T1000 (cell line): Measurements from ENCODE around the gene MAPRE3.

ENCODE experiments used
- DNase-seq: peaks from one replicate; lab custom pipeline; 2025; ENCODE audit warnings: mixed read lengths; lab: John Stamatoyannopoulos, UW

MAPRE3 gene

DNA sequence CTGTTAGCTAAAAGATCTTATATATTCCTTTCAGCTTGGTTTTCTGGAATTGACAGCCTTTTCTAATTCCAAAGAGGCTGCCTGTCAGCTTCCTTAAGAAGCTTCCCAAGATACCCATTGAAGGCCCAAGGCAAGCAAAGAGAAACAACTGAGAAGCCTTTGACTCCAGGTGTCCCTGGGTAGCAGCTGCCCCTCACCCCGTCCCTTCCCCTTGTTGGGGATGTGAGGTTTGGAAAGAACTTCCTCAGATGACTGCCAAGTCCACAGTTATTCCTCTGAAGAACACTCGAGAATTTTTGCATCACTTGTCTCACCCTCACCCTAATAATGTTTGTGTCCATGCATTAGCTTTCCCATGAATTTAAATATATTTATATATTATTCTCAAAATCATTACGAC is 13.3 kb downstream of the MAPRE3 start:
- DNase-seq: no peak

DNA sequence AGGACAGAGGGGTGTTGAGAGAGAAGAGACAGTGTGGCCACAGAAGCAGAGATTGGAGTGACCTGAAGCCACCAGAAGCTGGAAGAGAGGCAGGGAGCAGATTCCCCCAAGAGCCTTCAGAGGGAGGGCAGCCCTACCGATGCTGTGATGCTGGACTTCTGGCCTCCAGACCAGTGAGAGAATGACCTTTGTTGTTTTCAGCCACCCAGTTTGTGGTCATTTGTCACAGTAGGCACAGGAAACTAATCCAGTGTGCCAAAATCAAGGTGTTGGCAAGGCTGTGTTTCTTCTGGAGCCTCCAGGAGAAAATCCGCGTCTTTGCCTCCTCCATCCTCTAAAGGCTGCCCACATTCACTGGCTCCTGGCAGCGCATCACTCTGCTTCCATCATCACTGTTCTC is 15.4 kb downstream of the MAPRE3 start:
- DNase-seq: no peak

GRCh38 chr2:26986576-26986975 is 16.1 kb downstream of the MAPRE3 start:
- no peak for DNase-seq

GRCh38 chr2:26988058-26988860 is 17.8 kb downstream of the MAPRE3 start:
- DNase-seq: no peak

DNA sequence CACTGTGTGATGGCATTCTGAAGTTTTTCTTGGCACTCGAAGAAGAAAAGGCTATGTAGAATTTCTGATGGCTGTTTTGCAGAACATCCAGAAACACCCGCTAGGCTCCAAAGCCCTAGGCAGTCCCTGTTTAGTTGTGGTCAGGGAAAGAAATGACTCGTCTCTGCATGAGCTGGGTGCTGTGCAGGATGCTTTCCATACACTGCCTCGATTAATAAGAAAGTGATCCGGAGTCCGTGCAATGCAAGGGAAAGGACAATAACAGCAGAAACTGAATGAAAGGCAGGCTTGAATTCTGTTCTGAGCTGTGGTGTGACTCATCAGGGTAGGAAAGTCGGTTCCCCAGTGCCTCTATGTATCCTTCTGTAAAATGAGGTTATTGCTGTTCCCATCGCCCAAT is 18.7 kb downstream of the MAPRE3 start:
- DNase-seq: no peak

GRCh38 chr2:26991717-26992116 is 21.3 kb downstream of the MAPRE3 start:
- DNase-seq: no peak

DNA sequence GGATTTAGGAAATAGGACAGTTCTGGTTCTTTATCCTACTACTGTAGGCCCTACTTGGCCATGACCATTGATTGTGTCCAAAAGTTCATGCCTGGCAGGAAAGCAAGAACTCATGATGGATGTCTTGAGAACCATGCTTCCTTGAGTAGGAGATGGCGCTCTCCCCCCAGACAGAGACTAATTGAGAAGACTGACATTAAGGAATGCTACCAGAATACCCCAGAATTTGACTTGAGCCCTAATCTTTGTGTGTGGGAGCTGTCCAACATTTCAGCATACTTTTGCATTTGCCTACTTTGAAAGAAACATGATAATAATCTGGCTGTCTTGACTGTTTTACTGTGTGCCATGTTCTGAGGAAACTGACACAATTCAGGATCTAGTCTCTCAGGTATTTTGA is 23.3 kb downstream of the MAPRE3 start:
- DNase-seq: no peak

- DNase-seq: no peak
Measured at GRCh38 chr2:26994983-26995382, 24.5 kb downstream of the MAPRE3 start.

DNA sequence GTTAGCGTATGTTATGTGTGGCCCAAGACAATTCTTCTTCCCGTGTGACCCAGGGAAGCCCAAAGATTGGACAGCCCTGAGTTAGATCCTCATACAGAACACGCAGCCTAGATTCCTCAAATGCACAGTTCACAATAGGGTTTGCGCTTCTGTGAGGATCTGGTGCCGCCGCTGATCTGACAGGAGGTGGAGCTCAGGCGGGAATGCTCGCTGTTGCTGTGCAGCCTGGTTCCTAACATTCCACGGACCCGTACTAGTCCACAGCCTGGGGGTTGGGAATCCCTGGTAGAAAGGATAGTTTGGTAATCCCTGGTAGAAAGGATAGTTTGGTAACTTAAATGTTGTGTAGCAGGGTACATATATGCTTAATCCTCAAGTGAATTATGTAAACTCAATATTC is 27.0 kb downstream of the MAPRE3 start:
- DNase-seq: no peak

DNA sequence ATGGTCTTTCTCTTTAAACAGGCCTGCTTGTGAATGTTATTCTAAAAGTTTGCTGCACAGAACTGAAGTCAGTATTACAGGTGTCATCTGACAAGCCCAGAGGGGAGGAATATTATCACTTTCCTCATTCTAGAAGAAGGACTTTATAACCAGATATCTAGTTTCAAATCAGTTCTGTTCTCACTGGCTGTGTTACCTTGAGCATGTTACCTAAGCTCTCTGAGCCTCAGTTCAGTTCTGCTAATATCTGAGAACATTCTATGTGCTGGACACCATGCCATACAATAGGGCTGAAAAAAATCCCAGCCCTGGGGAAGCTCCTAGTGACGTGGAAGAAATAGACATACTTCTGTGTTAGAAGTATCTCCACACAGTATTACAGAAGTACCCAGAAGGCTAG is 27.9 kb downstream of the MAPRE3 start:
- no peak for DNase-seq

- DNase-seq: no peak
Measured at GRCh38 chr2:27000228-27000627, 29.8 kb downstream of the MAPRE3 start.

GRCh38 chr2:27000995-27001394 is 30.6 kb downstream of the MAPRE3 start:
- DNase-seq: no peak

- DNase-seq: no peak
Measured at GRCh38 chr2:27001950-27002349, 31.5 kb downstream of the MAPRE3 start.

DNA sequence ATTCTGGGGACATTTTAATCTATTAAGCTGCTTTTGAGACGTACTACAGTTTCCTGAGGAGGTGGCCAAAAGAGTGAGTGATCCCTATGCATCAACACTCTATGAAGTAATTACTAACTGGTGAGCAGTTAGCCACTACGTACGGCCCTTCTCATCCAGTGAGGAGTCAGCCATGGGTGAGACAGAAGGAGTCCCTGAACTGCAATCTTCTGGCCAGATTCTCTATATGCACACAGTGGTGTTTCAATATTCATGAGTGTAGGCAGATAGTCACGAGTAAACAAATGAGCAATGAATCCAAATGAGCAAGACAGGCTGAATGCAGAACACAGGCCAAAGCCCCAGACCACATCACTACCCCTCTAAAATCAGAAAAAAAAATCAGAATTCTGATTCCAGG is 32.6 kb downstream of the MAPRE3 start:
- no peak for DNase-seq

DNA sequence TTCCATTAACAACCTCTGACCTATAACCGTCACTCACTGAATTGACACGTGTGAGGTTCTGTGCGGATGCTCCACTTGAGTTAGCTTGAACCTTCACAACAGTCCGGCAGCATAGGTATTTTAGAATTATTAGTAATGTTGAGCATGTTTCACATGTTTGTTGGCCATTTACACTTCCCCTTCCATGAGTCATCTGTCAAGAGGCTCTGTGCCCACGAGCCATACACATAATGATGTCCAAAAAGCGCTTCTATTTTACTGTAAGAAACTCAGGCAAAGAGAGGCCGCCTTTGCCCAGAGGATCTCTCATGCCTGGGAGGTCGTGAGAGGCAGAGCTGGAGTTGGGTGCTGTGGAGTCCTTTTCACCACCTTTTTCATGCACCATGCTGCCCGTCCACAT is 33.4 kb downstream of the MAPRE3 start:
- no peak for DNase-seq

DNA sequence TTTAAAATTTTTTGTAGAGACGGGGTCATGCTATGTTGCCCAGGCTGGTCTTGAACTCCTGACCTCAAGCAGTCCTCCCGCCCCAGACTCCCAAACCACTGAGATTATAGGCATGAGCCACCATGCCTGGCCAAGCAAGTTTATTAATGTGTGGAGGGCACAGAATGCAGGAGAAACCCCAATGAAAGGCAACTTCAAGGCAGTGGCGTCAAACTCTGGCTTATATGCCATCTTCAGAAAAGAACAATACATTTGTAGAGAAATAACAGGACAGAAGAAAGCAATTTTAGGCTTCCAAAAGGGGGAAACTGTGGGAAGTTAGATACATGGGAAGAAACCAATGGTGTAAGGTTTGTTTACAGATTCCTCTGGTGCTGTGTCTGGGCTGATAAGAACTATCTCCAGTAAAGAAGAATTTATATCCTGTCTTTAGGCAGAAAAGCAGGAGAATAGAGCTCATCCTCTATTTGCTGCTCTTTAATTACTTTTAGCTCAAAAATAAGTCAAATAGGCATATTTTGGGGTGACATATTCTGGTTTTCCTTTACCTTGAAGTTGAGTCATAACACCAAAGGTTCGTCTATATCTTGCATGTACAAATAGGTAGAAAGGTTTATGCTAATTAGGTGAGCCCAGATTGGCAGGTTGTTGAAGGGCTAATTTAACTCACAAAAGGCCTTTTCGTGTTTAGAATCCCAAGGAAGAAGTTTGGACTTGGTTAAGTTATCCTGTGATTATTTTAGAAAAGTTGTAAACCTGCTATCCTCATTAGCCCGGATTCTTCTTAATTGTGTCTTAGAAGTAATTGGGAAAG is 36.4 kb downstream of the MAPRE3 start:
- DNase-seq: no peak

DNA sequence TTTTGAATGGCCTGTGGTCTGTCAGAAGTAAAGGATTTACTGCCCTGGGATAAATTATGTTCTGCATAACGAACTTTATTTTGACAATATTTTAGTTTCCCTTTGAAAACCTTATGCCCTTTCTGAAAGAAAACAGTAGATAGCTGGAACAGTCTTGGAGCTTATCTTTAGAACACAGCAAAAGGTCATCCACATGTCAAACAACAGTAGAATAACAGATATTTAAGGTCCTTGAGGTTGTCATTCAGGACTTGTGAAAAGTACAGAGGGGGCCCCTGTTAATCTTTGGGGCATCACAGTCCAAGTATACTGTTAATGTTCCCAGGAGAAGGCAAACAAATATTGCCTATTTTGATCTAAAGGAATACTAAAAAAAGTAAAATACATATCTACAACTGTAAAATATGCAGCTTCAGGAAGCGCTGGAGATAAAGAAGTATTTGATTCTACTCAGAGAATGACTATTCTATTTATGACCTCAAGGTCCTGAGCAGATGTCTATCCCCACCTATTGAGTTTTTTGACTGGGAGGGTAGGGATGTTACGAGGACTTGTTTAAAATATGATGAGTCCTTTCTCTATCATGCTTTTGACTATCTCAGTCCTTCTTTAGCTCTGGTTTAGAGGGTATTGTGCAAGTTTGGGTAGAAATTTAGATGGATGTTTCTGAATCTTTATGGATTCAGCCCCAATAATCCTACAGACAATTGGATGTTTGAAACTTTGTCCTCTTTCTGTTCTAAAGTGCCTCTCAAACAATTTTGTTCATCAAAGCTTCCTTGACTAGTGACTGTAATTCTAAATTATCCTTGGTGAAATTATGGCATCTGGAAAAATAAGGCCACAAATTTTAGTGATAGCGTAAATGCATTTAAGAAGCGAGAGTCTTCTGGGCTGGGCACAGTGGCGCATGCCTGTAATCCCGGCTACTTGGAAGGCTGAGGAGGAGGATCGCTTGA is 37.3 kb downstream of the MAPRE3 start:
- DNase-seq: no peak

DNA sequence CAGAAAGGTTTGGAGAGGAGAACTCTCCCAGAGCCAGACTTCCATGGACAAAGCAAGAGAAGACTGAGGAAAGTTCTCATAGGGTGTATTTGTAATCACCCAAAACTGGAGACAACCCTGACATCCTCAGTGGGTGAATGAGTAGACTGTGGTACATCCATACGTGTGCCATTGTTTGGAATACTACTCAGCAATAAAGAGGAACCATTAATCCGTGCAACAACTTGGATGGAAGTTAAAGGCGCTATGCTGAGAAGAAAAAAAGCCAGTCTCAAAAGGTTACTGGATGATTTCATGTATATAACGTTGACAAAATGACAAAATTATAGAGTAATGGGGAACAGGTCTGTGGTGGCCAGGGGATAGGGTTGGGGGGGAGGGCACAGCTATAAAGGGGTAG is 38.2 kb downstream of the MAPRE3 start:
- DNase-seq: no peak

DNA sequence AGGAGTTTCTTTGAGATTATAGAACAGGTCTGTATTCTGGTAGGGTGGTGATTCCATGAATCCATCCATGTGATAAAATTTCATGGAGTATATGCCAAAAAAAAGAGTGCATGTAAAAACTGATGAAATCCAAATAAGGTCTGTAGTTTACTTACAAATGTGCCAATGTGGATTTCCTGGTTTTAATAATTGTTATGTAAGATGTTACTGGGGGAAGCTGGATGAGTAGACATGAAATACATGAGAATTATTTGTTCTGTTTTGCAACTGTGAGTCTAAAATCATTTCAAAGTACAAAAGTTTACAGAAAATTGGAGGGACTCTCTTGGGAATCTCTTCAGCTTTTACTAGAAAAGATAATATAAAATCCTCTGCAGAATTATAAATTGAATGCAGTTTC is 38.6 kb downstream of the MAPRE3 start:
- DNase-seq: no peak

DNA sequence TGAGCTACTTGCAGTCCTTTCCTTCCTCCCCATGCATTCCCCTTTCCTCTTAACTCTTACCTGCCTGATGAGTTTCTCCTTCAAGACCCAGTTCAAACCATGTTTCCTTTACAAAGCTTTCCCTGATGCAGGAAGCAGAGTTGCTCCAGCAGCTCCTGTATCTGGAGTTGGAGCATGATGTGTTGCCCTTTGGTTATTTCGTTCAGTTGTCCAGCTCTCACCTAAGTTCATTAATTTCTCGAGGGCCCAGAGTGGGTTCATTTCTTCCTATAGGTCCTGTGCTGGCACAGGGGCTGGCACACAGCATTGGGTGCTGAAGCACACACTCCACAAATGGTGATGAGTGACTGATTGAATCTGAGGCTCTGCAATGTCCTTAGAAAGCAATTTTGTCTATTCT is 39.3 kb downstream of the MAPRE3 start:
- DNase-seq: no peak

- no peak for DNase-seq
Measured at GRCh38 chr2:27010139-27010538, 39.7 kb downstream of the MAPRE3 start.

- no peak for DNase-seq
Measured at GRCh38 chr2:27013738-27014137, 43.3 kb downstream of the MAPRE3 start.
